ENCODE measurements around the gene STIM1. TPM values are rescaled to one million over a fixed set of nuclear protein-coding genes. Genes with fewer than 3 reads are reported as not detected.

Gene STIM1
- total RNA-seq, 1 experiment from 2014 or later, result 55.1 TPM

- BruUV-seq (replicated peaks), result no TSS peak
- Histone ChIP-seq H3K36me3 (ENCODE audit: control insufficient read depth, insufficient read depth, low read length) (no peaks in the 10 kb centered on the region; the same call in 1 of the 2 replicates), H3K4me1 (no peaks in the 10 kb centered on the region; the same call in 1 of the 2 replicates), H3K27me3 (replicated peaks; ENCODE audit: control insufficient read depth, insufficient read depth, low read length) (no peaks in the 10 kb centered on the region), H3K4me3 (ENCODE audit: low read depth, low read length) (no peak overlapping the region), H3K9me3 (no peaks in the 10 kb centered on the region)
- ChIA-PET CTCF (no interaction called here), POLR2A (no interaction called here)
- DNase-seq, result no peak
- no peaks in the 10 kb centered on the region for H3K4me1 Mint-ChIP-seq (ENCODE audit: low read depth, unreplicated experiment)
- TF ChIP-seq CTCF (IDR thresholded peaks at IDR 0.05; ENCODE audit: insufficient read depth in 1 of 2, low read depth in 1 of 2, low read length in 1 of 2, severe bottlenecking in 1 of 2, unreplicated experiment in 1 of 2), result no peak
- no peaks in the 10 kb centered on the region for H3K36me3 Mint-ChIP-seq (ENCODE audit: insufficient read depth, unreplicated experiment)
- H3K9me3 Mint-ChIP-seq (ENCODE audit: unreplicated experiment), result peaks cover 12% of the 10 kb centered on the region
- H3K4me3 Mint-ChIP-seq (ENCODE audit: unreplicated experiment), result no peak overlapping the region
- no peak overlapping the region for H3K27ac Mint-ChIP-seq (ENCODE audit: unreplicated experiment)
- H3K27me3 Mint-ChIP-seq (ENCODE audit: insufficient read depth, unreplicated experiment), result no peaks in the 10 kb centered on the region
- intact Hi-C loops (cut with micrococcal nuclease; ENCODE audit: unreplicated experiment), result no loop called here
Observed at GRCh38 chr11:4040461-4040860, 185.0 kb downstream of the STIM1 start.

- Mint-ChIP-seq H3K9me3 (ENCODE audit: unreplicated experiment) (peaks cover 9% of the 10 kb centered on the region), H3K4me1 (ENCODE audit: low read depth, unreplicated experiment) (no peaks in the 10 kb centered on the region), H3K27me3 (ENCODE audit: insufficient read depth, unreplicated experiment) (no peaks in the 10 kb centered on the region), H3K27ac (ENCODE audit: unreplicated experiment) (no peak overlapping the region), H3K4me3 (ENCODE audit: unreplicated experiment) (no peak overlapping the region), H3K36me3 (ENCODE audit: insufficient read depth, unreplicated experiment) (no peaks in the 10 kb centered on the region)
- Histone ChIP-seq H3K9me3 (no peaks in the 10 kb centered on the region), H3K4me3 (ENCODE audit: low read depth, low read length) (no peak overlapping the region), H3K36me3 (ENCODE audit: control insufficient read depth, insufficient read depth, low read length) (no peaks in the 10 kb centered on the region; the same call in 1 of the 2 replicates), H3K27me3 (replicated peaks; ENCODE audit: control insufficient read depth, insufficient read depth, low read length) (no peaks in the 10 kb centered on the region), H3K4me1 (no peaks in the 10 kb centered on the region; the same call in 1 of the 2 replicates)
- POLR2A ChIA-PET, result no interaction called here
- no peak for TF ChIP-seq CTCF (IDR thresholded peaks at IDR 0.05; ENCODE audit: insufficient read depth in 1 of 2, low read depth in 1 of 2, low read length in 1 of 2, severe bottlenecking in 1 of 2, unreplicated experiment in 1 of 2)
- CTCF ChIA-PET, result no interaction called here
- DNase-seq, result no peak
- intact Hi-C loops (cut with micrococcal nuclease; ENCODE audit: unreplicated experiment), result no loop called here
- BruUV-seq (replicated peaks), result no TSS peak
Observed at GRCh38 chr11:4041731-4042391, 186.4 kb downstream of the STIM1 start.

GRCh38 chr11:4044976-4045646 is 189.6 kb downstream of the STIM1 start:
- Mint-ChIP-seq H3K36me3 (ENCODE audit: insufficient read depth, unreplicated experiment) (peaks cover 8% of the 10 kb centered on the region), H3K27ac (ENCODE audit: unreplicated experiment) (no peak overlapping the region), H3K9me3 (ENCODE audit: unreplicated experiment) (no peaks in the 10 kb centered on the region), H3K27me3 (ENCODE audit: insufficient read depth, unreplicated experiment) (no peaks in the 10 kb centered on the region), H3K4me1 (ENCODE audit: low read depth, unreplicated experiment) (no peaks in the 10 kb centered on the region), H3K4me3 (ENCODE audit: unreplicated experiment) (no peak overlapping the region)
- Histone ChIP-seq H3K9me3 (no peaks in the 10 kb centered on the region), H3K27me3 (replicated peaks; ENCODE audit: control insufficient read depth, insufficient read depth, low read length) (no peaks in the 10 kb centered on the region), H3K36me3 (ENCODE audit: control insufficient read depth, insufficient read depth, low read length) (no peaks in the 10 kb centered on the region; the same call in 1 of the 2 replicates), H3K4me3 (ENCODE audit: low read depth, low read length) (no peak overlapping the region), H3K4me1 (no peaks in the 10 kb centered on the region; the same call in 1 of the 2 replicates)
- intact Hi-C loops (cut with micrococcal nuclease; ENCODE audit: unreplicated experiment), result no loop called here
- ChIA-PET CTCF (interaction anchor here (1.2 kb wide), 1 partner anchor 190 kb away, joined by 5 read pairs; the partner anchor contains the start of gene STIM1), POLR2A (no interaction called here)
- no peak for TF ChIP-seq CTCF (IDR thresholded peaks at IDR 0.05; ENCODE audit: insufficient read depth in 1 of 2, low read depth in 1 of 2, low read length in 1 of 2, severe bottlenecking in 1 of 2, unreplicated experiment in 1 of 2)
- no peak for DNase-seq
- BruUV-seq (replicated peaks), result no TSS peak

Data from Caco-2 (cell line).